Measurements from ENCODE around the gene HIVEP2.

HIVEP2 gene

DNA sequence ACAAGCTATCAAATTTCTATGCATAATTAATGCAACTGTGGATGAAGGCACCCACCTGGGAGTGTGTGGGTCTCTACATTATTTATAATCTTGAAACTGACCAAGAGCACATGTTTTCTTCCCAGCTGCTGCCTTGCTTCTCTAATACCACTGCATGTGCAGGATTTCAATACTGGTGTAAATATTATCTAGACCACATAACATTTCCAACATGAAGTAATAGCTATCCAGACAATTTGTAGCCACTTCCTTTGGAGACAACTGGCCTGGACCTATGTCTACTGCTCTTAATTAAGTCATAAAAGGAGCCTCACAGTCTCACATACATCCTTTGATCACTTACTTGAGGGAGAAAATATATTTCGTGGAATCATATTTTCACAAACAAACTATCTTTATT, 180.7 kb downstream of the HIVEP2 start:
- no peak for DNase-seq

DNA sequence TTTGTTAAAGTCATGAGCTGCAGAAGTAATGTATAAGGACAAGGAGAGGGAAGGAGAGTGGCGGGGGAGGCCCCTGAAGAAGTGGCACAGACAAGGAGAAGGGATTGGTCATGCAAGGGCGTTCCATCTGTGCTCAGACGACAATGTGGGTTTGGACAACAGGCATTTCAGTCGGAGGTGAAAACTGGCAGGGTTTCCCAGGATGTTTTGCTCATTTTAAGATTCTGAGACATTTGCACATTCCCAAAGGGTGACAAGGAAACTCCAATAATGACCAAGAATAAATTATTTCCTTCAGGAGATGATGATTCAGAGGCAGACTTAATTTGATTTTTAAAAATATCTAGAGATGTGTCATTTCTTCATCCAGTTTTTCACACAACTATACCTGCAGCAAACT, 181.8 kb downstream of the HIVEP2 start:
- DNase-seq: no peak

DNA sequence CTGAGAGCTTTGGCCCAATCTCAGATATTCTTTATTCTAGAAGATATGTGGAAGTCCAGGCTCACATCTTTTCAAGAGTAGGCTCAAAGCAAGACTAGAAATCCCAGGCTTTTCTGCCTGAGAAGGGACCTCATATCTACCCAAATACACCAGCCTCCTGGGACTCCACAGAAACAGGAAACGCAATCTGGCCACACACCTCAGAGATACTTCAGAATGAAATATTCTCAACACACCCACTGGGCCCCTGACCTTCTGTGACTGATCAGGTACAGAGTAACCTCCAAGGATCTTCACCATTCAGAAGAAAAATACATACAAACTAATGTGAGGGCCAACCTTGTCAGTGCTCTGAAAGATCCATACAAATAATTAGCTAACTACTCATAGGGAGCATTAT, 183.2 kb downstream of the HIVEP2 start:
- DNase-seq: no peak

DNA sequence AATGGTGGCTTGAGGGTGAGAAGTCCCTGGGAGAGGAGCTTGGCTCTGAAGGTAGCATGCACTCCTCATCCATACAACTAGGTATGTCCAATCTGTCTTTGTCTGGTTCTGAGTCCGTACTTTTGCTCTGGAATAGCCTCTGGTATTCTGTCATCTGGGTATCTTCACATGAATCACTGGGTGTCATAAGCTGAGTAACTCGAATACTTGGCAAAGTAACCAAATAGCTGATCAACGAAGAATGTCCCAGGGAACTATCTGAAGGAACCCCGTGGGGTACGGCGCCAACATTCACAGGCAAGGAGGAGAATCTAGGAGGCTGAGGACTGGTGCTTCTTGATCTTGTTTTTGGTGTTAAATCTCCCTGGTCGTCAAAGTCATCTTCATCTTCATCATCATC, 184.8 kb downstream of the HIVEP2 start:
- DNase-seq: no peak

DNA sequence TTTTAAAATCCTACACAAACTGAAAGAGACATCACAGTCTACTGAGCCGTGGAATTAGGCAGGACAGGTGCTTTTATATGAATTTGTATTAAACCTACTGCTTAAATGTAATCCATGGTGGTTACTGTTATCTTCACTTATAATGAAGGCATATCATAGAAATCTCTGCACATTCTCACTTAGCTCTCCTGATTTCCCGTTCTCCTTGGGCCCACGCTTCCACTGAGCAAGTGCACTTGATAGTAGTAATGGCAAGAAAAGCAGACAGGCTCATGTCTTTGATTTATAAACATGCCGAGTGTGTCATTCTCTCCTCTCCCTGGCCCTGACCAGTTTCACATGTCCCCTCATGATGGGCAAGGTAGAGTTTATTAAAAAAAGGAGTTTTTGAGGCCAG, 186.3 kb downstream of the HIVEP2 start:
- DNase-seq: no peak

DNA sequence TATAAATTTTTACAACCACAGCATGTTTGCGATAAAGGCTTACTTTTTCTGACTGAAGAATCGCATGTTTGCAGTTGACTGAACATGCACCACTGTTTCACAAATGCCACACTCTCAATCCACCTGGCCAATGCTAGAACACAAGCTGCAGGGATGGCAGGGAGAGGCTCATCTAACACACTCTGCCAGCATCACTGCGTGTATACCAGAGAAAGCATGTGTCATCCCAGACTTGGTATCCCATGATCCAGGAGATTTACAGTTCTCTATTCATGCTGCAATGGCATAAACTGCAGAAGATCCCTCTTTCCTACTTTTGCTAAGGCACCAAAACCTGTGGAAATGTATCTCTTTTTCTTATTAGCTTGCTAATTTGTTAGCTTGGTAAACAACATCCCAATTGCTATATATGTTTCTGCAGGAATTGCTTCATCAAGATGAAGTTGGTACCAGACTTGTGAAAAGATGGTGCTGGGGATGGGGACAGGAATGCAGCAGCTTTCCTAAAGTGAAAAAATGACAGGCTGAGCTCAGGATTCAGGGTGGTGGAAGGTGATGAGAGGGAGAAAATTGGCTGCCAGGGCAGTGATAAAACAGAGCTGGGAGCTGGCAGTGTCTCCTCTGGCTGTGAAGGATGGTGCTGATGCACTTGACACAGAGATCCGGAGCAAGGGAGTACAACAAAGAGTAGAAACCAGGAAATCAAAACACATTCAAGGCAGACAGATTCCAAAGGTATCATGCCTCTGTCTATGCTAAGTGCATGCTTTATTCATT, 186.9 kb downstream of the HIVEP2 start:
- DNase-seq: no peak

DNA sequence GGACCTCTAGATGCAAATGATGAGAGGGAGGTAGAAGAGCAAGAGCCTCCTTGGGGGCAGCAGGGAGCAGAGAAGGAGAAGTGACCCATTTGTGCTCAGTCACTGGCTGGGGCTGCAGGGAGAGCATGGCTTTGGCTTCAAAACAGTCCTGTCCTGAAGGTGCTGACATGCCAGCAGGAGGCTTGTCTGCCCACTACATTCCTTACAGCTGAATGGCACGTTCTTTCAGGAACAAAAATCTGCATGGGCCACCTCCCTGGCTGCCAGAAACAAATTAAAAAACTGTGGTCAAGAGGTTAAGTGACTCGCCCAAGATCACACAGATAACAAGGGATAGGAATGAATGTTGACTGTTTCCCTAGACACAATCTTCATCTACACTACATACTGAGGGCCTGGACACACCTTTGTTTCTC, 188.8 kb downstream of the HIVEP2 start:
- no peak for DNase-seq

DNA sequence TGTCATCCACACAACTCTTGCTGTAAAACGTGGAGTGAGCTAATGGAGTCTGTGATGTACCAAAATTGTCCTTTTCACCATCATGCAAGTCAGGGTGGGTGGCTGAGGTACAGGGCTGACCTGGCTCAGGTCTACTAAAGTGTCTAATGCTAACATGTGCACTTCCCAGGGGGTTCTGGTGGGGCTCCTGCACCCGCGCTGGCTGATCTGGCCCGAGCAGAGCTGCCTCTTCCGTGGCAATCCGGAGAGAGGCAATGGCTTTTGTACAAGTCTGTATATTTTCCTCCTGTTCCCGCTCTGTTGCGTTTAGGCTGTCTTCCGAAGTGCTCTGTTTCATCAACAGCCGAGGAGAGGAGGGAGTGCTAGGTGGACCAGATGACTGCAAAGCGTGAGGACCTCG, 191.8 kb downstream of the HIVEP2 start:
- DNase-seq: no peak

DNA sequence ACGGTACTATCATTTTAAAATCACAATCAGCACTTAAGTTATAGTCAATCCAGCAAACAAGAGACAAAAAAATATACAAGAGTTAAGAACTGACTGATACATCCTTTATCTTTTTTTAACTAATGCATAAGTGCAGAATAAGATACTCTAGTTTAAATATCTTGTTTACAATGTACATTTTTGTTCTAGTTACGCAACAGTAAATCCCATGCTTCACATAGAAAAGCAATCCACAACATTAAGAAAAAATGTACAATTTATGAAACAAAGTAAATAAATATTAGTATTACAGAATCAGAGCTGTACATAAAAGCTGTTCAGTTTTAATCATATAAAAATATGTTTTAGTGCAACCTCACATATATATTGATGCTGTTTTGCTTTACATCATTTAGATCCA, 192.6 kb downstream of the HIVEP2 start:
- no peak for DNase-seq

DNA sequence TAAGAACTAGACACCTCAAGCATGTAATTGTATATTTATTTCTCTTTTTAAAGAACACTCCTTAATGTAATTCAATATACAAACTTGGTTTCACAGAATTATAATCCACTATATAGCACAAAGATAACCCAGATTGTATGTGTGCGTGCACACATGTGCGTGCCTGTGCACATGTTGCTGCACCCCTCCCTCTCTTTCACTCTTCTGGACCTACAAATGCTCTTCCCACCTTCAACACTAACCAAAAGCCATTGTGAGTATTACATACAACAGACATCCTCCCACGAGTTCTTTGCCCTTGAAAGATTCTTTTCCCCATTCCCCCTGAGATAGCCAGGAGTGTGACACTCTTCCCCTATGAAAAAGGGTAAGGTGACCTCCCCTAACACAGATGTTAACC, 193.5 kb downstream of the HIVEP2 start:
- no peak for DNase-seq

DNA sequence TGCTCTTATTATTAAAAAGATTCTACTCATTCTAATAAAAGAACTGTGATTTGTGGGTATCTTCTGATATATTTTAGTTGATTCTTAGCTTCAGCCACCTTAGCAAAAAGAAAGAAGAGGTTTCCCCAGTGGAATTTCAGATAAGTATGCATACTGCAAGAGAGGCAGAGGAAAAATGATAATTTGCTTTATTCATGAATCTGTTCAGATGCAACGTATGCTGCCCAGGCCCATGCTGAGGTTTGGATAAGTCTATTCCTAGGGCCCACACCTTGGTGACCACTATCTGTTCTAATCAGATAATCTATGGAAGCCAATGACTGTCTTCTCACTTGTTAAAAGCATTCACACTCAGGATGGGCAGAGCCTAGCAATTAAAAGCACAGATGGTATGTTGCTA, 194.0 kb downstream of the HIVEP2 start:
- no peak for DNase-seq

DNA sequence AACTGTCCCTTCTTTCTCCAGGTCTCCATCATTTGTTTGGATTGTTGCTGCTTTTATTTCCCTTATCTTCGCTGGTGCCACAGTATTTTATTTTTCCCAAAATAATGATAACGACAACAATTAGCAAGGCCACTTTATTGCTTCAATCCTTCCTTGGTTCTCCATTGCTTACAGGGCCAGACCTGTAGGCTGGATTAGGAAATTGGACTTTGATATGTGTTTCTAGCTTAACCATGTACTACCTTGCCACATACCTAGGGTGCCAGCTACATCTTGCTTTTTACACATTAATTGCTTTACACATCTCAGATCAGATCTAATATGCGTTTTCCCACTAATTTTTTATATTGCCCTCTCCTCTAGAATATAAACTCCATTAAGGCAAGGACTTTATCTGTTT, 195.4 kb downstream of the HIVEP2 start:
- DNase-seq: no peak

DNA sequence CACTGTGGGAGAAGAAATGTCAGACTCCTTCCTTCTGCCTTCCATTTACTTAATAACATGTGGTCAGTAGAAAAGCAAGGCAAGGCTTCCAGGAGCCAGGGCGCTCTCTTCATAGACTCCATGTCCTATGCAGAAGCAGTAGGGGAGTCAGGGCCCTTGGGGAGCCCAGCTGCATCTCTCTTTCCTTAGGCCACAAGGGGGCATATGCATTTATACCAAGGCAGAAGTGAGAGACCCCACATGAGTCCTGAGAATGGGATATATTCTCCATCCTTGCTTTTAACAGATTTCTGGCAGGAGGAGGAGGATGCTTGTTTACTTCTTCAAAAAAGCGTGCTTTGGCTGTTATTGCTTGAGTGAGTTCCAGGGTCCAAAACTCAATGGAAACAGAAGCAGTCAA, 198.5 kb downstream of the HIVEP2 start:
- DNase-seq: no peak

DNA sequence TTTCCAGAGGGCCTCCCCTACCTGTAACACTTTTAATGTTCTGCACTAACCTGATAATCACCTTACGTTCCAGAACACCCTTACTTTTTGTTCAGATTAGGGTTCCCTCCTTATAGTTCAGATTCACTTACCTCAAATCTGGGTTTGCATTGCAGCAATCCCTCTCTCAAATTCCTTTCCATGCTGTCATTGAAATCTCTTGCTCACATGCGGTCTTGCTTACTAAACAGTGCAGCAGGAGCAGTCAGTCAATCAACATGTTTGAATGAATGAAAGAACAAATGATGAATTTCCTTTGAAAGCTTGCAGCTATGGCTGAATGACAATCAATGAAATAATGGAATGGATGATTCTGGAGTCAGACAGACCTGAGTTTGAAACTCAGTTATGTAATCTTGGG, 200.1 kb downstream of the HIVEP2 start:
- DNase-seq: no peak

DNA sequence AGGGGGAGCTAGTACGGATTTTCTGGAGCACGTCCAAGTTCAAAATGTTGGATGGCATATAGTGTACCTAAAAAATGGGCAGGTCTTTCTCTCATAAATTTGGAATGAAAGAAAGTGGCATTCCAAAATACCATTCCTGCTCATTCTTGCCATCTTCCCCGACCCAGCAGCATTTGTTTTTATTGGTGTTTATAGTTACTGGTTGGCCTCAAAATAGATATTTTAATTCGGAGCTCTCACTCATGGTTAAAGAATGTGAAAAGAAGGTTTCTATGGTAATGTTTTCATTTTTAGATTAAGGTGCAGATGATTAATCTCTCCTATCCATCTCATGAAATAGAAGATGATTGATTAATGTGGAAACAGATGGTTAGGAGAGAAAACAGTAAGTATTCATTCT, 204.5 kb downstream of the HIVEP2 start:
- no peak for DNase-seq

DNA sequence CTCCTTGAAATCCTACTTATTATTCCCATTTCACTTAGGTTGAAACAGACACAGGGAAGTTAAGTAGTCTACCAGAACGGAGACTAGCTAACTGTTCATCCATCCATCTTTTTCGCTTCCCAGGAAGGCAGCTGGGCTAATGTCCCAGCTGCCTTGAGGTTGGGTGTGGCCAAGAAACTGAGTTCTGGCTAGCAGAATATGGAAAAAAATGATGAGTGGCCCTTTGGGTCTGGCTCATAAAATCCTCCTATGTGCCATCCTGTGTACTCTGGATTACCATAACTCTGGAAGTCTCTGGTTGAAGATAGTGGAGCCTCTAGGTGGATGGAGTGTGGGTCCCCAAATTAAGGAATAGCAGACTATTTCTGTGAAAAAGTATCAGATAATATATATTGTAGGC, 206.2 kb downstream of the HIVEP2 start:
- no peak for DNase-seq

DNA sequence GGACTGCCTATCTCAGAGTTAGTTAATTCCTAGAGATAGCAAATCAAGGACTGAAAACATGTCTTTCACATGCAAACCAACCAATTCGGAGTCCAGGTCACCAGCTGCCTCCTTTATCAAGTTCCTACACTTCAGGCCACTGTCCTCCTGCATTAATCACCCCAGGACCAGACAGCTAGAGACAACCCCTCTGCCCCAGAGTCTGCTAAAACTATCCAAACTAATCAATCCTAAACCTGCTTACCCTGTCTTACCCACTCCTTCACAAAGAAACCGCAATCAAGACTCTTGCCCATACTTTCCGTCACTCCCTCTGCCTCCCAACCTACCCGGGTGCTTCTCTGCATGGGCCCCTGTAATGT, 207.0 kb downstream of the HIVEP2 start:
- DNase-seq: no peak

DNA sequence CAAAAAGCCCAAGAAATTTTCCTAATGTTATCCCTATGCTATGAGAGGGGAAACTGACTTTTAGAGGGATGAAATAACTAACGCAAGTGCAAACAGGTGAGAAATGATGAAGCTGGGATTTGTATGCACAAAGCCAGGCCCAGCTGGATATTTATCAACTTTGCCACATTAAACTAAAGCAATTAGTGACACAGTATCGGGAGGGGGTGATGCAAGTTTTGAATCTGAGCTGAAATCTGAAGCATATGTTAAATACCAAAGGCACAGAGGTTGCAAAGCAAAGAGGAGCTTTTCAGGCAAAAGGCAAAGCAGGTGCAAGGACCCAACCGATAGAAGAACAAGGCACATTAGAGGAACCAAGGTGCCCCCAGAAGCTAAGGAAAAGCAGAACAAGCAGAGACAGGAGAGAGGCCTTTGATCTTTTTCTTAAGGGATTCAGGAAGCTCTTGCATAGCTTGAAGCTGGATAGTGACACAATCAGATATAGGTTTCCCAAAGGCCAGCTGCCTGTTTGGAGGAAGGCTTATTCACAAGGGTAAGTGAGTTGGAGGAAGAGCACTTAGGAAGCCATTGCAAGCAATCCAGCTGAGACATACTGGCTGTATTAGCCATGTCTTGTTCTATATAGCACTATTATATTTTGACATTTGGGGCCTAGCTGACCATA, 207.5 kb downstream of the HIVEP2 start:
- no peak for DNase-seq

DNA sequence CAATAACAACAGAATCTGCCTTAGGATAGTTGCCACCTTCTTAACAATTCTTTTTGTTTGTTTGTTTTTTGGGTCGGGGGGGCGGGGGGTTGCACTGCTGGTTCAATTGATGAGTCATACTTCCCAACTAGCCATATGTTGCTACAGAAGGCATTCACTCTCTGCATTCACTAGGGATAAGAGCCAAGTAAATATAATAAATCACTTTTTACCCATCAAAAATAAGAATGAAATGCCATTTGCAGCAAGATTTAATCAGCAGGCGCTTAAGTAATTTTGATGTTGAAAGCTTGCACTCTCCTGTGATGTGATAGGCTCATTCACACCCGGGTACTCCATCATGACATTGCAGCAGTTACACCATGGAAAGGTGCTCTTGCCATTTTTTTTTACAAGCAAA, 209.8 kb downstream of the HIVEP2 start:
- no peak for DNase-seq

DNA sequence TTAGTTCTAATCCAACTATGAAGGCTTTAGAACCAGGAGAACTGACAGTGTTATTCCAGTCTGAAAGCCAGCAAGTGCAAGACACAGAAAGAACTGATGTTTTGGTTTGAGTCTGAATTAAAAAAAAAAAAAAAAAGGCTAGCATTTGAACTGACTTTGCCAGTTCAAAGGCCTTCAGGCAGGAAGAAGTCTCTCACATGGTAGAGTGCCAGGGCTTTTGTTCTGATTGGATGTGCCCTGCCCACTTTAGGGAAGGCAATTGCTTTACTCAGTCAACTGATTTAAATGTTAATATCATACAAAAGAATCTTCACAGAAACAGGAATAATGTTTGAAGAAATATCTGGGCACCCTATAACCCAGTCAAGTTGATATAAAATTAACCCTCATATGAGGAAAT, 212.2 kb downstream of the HIVEP2 start:
- DNase-seq: no peak

DNA sequence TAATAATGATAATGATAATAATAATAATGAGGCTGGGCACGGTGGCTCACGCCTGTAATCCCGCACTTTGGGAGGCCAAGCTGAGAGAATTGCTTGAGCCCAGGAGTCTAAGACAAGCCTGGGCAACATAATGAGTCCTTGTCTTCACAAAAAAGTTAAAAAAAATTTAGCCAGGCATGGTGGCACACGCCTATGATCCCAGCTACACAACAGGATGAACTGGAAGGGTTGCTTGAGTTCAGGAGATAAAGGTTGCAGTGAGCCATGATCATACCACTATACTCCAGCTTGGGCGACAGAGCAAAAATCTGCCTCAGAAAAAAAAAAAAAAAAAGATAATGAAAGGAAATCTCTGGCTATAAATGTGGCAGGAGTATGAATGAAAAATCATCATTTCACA, 213.4 kb downstream of the HIVEP2 start:
- DNase-seq: no peak

DNA sequence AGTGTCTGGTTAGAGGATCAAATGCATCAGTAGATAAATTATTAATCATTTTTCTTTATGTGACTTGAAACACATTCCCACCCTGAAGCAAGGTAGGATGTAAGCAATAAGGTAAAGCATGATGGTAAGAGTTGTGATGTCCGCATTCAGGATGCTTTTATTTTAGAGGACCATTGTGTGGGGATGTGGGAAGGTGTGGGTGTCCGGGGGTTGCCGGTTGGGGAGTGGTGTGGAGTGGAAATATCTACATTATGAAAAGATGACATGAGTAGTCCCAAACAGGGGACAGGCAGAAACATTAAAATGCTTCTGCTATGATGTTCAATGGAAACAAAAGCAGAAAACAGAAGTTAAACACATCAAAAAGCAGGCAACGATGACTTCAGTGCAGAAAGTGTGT, 215.4 kb downstream of the HIVEP2 start:
- DNase-seq: no peak

DNA sequence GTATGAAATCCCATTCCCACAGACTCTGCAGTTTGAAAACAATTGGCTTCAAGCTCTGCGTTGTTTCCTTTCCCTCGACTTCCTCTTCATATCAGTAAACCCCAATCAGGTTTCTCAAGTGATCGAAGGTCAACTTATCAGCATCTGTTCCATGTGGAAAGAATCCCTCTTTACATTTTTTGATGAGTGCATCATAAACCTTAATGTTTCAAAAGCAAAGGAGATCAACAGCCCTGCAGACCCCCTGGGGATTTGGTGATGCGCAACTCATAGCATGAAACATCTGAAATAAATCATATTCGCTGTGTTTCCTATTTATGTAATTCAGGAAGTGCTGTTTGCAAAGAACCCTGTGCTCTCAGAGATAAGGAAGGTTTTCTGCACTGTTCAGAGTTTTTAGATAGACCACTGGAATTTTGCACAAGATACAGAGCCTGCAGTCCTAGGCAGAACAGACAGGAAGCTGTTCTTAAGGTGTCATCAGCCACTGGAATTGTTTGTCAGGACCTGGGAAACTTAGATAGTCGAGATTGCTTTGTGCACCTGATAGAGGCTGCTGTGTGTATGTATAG, 216.0 kb downstream of the HIVEP2 start:
- DNase-seq: no peak

DNA sequence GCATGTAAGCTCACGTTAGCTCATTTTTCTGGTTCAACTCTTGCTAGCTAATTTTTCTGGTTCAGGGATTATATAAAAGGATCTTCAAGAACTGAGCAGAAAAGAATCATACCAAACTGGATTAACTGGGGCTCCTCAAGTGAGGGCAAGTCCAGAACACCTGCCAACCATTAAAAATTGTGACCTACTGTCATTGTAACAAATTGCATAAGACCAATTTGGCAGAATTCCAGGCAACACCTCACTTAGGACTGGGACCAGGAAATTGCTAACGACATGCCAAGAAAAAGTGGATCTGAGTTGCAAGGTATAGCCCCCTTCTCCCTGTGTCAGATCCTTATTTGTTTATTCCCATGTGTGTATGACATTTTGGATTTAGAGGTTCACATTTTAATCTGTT, 216.6 kb downstream of the HIVEP2 start:
- no peak for DNase-seq

DNA sequence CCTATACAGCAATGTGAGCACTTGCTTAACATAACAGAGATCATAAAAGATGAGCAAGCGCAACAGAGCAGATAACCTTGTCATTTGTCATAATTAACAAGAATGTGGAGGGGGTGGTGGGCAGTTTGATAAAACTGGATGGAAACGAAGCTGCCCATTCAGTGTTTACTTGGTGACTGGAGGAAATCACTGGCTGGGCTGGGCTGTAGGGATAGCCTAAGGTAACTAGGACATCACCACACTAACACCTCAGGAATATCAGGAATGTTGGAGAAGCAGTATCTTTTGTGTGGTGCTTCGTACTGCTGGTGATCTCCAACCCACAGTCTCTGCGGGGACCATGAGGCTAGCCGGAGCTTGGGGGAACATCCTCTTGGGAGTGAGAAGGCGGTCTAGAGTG, 218.4 kb downstream of the HIVEP2 start:
- no peak for DNase-seq

Data from stimulated activated CD4-positive, alpha-beta T cell treated with anti-CD3 and anti-CD28 coated beads, Interleukin-1b, Interleukin-23, amount 100 ng/mL, for 48 hours (primary cell).